ENCODE measurements around the gene LAMTOR2.

GRCh38 chr1:156075775-156076204 is 21.2 kb downstream of the LAMTOR2 start:
- TF ChIP-seq CTCF (IDR thresholded peaks at IDR 0.05; ENCODE audit: poor library complexity, severe bottlenecking) (no peak), EZH2 (IDR thresholded peaks at IDR 0.05; ENCODE audit: borderline replicate concordance, insufficient read depth, low read length, poor library complexity, severe bottlenecking) (no peak), REST (IDR thresholded peaks at IDR 0.05; ENCODE audit: borderline replicate concordance) (no peak), RAD21 (conservative IDR thresholded peaks at IDR 0.05) (no peak)
